HepG2 (cell line): ENCODE data around the gene FITM1. TPM values are rescaled to one million over a fixed set of nuclear protein-coding genes. Genes with fewer than 3 reads are reported as not detected.

ENCODE experiments used
- CCDC6 ChIP-seq: sonication (generic); formaldehyde crosslinking; IDR thresholded peaks from 2 replicates; pipeline ENCODE4 v1.8.1; 2022; ENCODE audit warnings: mild to moderate bottlenecking, missing genetic modification reagents, moderate library complexity
- GRHL1 ChIP-seq: sonication (generic); formaldehyde crosslinking; conservative IDR thresholded peaks from 2 replicates; pipeline ENCODE4 v1.8.0; 2022; ENCODE audit warnings: missing genetic modification reagents
- HNRNPK ChIP-seq: fragments of 200-400 bp; formaldehyde crosslinking; IDR thresholded peaks from 2 replicates; pipeline ENCODE4 v1.6.1; 2018; ENCODE audit warnings: low read length, low read depth, moderate library complexity, mild to moderate bottlenecking; ENCODE audit not compliant: poor library complexity, severe bottlenecking
- JUND ChIP-seq: sonication (generic); formaldehyde crosslinking; IDR thresholded peaks from 2 replicates; pipeline ENCODE4 v1.8.0; 2022; ENCODE audit warnings: mild to moderate bottlenecking, missing genetic modification reagents
- MTF2 ChIP-seq: sonication (generic); formaldehyde crosslinking; IDR thresholded peaks from 2 replicates; pipeline ENCODE4 v1.5.0; 2020; ENCODE audit warnings: missing genetic modification reagents, borderline replicate concordance
- REXO4 ChIP-seq: sonication (generic); formaldehyde crosslinking; IDR thresholded peaks from 2 replicates; pipeline ENCODE4 v1.8.0; 2022; ENCODE audit warnings: missing genetic modification reagents, mild to moderate bottlenecking, borderline replicate concordance
- TBX2 ChIP-seq: sonication (generic); formaldehyde crosslinking; IDR thresholded peaks from 2 replicates; pipeline ENCODE4 v1.5.0; 2020; ENCODE audit warnings: missing genetic modification reagents, mild to moderate bottlenecking, borderline replicate concordance
- UBTF ChIP-seq: sonication (generic); formaldehyde crosslinking; IDR thresholded peaks from 2 replicates; pipeline ENCODE4 v1.4.0; 2020; ENCODE audit warnings: mild to moderate bottlenecking, missing genetic modification reagents
- ZNF280D ChIP-seq: sonication (generic); formaldehyde crosslinking; IDR thresholded peaks from 2 replicates; pipeline ENCODE4 v1.5.1; 2020; ENCODE audit warnings: mild to moderate bottlenecking, missing genetic modification reagents
- ZNF407 ChIP-seq: sonication (generic); formaldehyde crosslinking; IDR thresholded peaks from one replicate; pipeline ENCODE4 v1.5.1; 2020; ENCODE audit warnings: mild to moderate bottlenecking, missing genetic modification reagents; ENCODE audit errors: not compliant biosample characterization
- polyA plus RNA-seq, 8 experiments: library from polyadenylated mRNA; depleted of rRNA in 3 of 8; stranded (reverse) in 7 of 8; unstranded in 1 of 8; fragments of >200 nt; fragmentation: Illumina TruSeq in 4 of 8; extraction: Trizol in 4 of 8; gene quantifications; 2 replicates each; pipeline versions ENCODE4 v1.2.1 to v1.2.3, GENCODE V29; 2011 to 2016; ENCODE audit warnings: low read depth in 4 of 8, missing spikeins in 1 of 8, mixed read lengths in 1 of 8; ENCODE audit not compliant: insufficient read depth in 1 of 8
- total RNA-seq, 5 experiments: library from RNA; depleted of rRNA; stranded (reverse); fragments of >200 nt; fragmentation: Illumina TruSeq; extraction: Trizol; gene quantifications; 2 replicates each; pipeline ENCODE4 v1.2.3, GENCODE V29; 2016; ENCODE audit warnings: low read depth in 1 of 5

FITM1 gene
- total and polyA plus RNA-seq, 2 of the 13 experiments (the other 11 are each of a cell fraction or from before 2014, with no cell fraction given), result 2.7 to 5.8 TPM

GRCh38 chr14:24135834-24136683 is 5.6 kb downstream of the FITM1 start, which contains the start of gene PSME1 (continued):
- TF ChIP-seq UBTF (CRISPR knock-in tag) (peak; percentile 100), JUND (no peak), REXO4 (no peak), TBX2 (CRISPR knock-in tag) (peak; percentile 84), ZNF280D (CRISPR knock-in tag) (peak; percentile 47; the same call in 1 of the 2 replicates), ZNF407 (CRISPR knock-in tag) (peak; percentile 89), GRHL1 (no peak), CCDC6 (CRISPR knock-in tag) (no peak), MTF2 (CRISPR knock-in tag) (no peak), HNRNPK (peak; percentile 83)
